Stimulated activated naive CD8-positive, alpha-beta T cell treated with anti-CD3 and anti-CD28 coated beads, Interleukin-15, Interleukin-2, amounts not matched to agents 100 U/mL and 50 U/mL, for 24 hours (primary cell): Measurements from ENCODE around the gene CALCB.

Experiments used
- ATAC-seq: fragments of 150-1000 bp; cut with Tn5 transposase; one replicate; pipeline ENCODE4 v1.10.0; 2021
- DNase-seq: peaks from one replicate; pipeline ENCODE4 v3.0.0; 2021

CALCB gene

DNA sequence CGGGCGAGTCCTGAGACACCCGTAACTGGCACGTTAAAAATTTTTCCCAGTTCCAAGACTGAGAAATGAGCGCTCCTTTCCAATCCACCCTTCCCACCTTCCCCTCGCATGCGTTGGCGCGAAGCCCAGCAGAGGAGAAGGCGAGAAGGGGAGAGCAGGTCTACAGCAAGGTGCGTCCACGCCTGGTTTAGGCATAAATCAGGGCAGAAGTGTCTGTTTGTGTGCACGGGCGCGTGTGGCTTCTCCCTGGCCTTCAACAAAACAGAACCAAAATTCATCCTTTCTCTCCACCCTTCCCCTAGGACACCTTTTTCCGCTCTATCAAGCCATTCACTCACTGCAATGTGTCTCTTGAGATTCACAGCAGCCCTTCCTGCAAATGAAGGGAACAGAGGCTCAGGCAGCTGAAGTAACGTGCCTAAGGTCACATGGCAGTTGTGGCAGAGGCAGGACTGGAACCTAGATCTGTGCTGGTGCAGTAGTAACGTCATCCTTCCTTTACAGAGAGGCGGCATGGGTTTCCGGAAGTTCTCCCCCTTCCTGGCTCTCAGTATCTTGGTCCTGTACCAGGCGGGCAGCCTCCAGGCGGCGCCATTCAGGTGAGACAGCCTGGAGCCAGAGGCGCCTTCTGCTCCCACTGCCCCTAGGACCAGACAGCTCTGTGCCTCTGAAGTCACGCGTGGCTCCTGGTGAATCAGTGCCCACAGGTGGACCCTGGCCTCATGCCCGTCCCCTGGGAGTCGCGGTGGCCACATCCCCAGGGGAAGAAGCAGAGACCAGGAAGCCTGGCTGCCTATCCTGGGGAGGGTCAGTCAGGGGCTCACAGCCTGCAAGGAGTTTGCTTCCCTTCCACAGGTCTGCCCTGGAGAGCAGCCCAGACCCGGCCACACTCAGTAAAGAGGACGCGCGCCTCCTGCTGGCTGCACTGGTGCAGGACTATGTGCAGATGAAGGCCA, 1.1 kb downstream of the CALCB start:
- ATAC-seq (peak; percentile 92), DNase-seq (peak; percentile 92)

DNA sequence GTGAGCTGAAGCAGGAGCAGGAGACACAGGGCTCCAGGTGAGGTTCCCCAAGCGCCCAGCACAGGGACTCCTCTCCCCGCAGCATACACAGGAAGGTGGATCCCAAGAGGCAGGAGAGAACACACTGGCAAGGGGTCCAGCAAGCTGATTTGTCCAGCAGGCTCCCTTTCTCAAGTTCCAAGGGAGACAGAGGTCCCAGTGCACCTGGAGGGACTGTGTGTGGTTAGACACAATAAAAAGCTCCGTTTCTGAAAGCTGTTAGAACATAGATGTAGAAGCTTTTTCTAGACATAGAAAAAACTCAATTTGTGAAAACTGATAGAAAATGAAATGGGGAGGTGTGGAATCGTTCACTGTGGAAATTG, 1.8 kb downstream of the CALCB start:
- DNase-seq: no peak

GRCh38 chr11:15091175-15091574, 17.8 kb downstream of the CALCB start:
- ATAC-seq (no peak), DNase-seq (no peak)

More for the DNA sequence above, 1.8 kb downstream of the CALCB start:
- ATAC-seq: no peak

DNA sequence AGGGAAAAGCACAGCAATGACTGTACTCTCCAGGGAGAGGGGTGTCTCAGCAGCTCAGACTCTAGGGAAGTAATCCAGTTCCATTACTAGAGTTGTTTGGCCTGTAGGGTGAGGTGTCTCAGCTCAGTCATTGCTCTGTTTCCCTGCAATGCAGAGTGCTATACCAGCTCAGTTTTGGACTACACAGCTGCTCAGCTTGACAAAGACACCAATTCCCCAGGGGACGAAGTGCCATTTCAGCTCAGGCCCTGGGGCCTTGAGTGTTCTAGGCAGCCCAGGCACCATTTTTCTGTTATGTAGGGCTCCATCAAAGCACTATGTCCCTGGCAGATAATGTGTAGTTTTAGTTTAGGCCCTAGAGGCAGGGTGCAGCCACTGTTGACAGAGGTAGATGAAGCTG, 18.2 kb downstream of the CALCB start:
- no peak for DNase-seq
- ATAC-seq: no peak

- ATAC-seq (no peak), DNase-seq (no peak)
Observed at GRCh38 chr11:15093432-15093831, 20.0 kb downstream of the CALCB start.

DNA sequence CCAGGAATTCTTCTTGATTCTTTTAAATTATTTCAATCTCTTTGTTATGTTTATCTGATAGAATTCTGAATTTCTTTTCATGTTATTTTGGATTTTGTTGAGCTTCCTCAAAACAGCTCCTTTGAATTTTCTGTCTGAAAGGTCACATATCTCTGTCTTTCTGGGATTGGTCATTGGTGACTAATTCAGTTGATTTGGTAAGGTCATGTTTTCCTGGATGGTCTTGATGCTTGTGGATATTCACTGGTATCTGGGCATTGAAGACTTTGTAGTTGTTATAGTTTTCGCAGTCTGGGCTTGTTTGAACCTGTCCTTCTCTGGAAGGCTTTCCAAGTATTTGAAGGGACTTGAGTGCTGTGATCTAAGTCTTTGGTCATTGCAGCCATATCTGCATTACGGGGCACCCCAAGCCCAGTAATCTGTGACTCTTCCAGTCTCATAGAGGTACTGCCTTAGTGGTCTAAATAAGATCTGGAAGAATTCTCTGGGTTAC, 22.4 kb downstream of the CALCB start:
- DNase-seq (no peak), ATAC-seq (no peak)

GRCh38 chr11:15097411-15097810, 24.0 kb downstream of the CALCB start:
- ATAC-seq: no peak
- no peak for DNase-seq

GRCh38 chr11:15099267-15099666, 25.9 kb downstream of the CALCB start:
- DNase-seq (no peak), ATAC-seq (no peak)

DNA sequence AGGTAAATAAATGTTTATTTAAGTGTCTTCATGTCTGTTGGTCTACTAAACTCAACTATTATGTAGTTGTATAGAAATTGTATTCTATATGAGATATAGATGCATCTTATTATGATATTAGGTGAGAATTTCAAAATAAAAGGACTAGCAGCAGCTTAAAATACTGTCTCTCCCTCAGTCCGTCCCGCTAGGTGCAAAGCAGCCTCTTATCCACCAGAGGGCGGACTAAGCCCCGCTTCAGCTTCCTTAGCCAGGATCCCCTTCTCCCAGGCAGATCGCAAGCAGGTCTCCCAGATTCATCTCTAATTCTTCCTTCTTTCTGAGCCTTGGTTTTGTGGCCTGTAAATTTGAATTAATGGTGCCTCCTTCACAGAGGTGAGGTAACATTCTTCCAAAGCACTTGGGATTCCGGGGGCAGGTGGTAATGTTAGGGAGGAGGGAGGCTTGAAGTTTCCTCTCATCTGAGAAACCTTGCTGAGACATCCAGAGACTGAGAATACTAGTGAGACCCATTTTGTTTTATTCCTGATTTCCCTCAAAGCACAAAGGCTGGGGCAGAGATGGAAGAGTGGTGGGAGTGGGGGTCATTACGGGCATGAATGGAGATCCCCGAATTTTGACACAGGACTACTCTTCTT, 27.8 kb downstream of the CALCB start:
- peak; percentile 71 for ATAC-seq
- DNase-seq: peak; percentile 60

DNA sequence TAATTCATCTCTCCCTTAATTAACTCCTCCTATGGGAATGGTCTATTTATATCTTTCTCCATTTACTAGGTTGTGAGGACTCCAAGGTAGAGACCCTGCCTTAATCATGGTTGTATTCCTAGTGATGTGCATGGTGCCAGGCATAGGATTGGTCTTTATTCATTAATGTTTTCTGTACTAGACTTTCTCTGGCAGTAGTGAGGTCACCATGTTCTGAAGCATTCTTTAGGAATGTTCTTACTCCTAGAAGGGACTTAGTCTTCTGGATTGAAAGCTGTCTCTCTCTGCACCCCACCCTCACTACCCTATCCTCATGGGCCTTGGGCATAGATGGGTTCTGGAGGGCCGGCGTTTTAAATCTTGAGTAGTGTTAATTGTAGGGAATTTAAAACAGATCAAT, 30.8 kb downstream of the CALCB start:
- no peak for DNase-seq
- ATAC-seq: no peak

DNA sequence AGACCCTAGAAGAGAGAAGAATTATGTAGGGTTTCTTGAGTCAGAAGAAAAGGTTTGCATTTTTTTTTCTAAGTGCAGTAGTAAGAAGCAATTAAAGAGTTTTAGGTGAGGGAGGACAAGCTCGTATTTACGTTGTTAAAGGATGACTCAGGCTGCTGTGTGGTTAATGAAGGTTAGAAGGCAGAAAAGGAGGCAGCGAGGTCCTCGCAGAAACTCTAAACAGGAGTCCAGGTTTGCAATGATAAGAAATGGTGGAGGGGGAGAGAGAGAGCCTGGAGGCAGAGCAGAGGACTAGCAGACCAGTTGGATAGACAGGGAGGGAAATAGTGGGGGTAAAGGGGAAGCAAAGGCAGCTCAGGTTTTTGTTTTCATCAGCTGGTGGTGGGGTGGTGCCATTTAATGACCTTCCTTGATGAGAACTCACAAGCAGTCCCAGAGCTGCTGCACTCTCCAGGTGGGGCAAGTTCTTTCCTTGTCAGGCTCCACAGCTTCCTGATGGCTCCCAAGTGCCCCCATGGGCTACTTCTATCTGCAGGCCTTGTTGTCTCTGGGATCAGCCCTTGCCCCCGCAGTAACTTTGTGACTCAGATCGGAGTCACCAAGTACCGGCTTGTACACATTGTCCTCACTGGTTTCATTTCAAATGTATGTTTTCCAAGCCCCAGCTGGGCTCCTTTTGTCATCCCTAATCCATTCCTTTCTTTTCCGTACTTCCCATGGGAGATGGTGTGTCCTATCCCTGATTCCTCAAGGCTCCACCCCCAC, 33.0 kb downstream of the CALCB start:
- DNase-seq (no peak), ATAC-seq (no peak)

GRCh38 chr11:15107730-15108515, 34.5 kb downstream of the CALCB start:
- ATAC-seq (no peak), DNase-seq (no peak)

- DNase-seq: no peak
- ATAC-seq: no peak
Observed at GRCh38 chr11:15108592-15109130, 35.3 kb downstream of the CALCB start.

DNA sequence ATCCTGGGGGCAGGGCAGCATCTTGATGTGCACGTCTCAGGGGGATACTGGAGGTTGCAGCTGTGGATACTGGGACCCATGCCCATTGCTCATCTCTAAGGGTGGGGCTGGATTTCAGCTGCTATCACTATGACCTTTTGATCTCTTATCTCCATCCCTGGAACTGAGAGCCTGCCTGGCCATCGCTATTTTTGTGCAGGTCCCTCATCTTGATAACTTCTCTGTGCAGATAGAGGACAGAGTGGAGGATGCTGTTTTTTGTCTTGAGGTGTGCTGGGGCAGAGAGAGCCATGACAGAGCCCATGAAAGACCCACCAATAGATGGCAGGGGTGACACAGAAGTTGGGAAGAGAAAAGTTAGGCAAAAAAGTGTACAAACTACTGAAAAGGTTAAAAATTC, 36.2 kb downstream of the CALCB start:
- ATAC-seq (no peak), DNase-seq (no peak)

GRCh38 chr11:15111215-15111614, 37.8 kb downstream of the CALCB start:
- no peak for ATAC-seq
- DNase-seq: no peak

DNA sequence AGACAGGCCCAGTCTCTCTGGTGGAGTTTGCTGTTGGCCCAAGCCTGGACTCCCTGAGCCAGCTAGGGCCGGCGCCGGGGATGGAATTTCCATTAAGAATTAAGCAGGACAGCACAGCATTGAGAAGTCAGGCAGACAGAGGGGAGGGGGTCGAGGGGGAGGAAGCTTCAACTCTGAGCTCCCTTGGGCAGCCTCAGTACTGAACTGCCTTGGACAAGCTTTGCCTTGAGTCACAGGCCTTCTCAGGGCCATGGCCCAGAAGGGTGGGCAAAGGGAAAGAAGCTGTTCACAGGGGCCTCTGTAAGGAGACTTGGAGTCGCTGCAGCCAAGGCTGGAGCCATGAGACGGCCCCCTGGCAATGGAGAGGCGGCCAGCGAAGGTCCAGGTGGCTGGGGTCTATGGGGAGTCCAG, 38.7 kb downstream of the CALCB start:
- no peak for DNase-seq
- no peak for ATAC-seq

DNA sequence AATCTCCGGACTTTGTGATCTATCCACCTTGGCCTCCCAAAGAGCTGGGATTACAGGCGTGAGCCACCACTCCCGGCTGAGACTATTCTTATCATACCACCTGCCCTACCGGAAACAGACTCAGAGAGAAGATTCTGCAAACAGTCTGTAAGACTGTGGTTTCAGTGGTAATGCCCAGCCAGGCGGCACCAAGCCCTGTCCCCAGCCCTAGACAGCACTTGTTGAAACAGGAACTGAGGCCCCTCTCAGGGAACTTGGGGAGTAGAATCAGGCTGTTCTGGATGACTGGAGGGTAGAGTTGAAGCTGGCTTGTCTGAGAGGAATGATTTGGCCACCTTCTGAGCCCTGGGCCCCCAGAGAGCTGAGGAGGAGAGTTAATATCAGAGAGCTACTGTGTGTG, 40.0 kb downstream of the CALCB start:
- DNase-seq: no peak

DNA sequence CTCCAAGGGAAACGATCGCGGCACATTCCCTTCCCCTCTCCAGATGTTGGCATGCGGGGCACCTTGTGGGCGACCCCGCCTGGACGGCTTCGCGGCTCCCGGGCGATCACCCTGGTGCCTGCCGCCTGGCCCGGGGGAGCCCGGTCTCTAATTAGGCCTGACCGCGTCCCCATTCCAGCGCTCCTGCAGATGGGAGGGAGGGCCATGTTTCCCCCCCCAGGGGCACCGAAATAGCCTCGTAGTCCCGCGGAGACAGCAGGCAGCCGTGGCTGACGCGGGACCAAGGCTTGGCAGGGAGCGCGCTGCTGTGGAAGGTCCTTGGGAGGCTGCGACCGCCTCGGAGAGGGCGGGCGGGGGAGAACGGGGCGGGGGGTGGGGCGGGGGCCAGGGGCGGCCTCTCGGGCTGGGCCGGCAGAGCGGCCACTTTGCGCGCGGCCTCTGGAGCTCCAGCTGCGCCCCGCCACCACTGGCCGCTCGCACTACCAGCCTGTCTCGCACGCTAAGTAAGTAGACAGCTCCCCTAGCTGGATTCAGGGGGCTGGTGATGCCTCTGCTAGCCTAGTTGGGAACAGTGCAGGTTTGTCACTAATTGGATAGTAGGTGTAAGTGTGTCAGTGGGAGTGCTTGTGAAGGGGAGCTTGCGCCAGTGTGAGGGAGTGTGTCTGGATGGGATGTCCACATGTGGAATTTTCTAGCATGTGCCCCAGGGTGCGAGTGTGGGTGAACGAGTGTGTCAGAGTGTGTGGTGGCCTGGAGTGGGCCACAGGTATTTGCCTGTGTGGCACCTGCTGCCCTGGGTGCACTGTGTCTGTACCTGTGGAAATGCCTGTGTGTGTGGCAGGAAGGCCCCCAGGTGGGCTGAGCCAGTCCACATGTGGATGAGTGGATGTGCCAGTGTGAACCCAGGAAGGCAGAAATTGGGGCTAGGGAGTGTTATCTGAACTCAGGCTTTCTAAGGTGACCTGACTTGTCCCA, 41.4 kb downstream of the CALCB start, which contains the start of gene INSC:
Gene INSC (plus strand): TSS at position 423 of the 975 bp plus-strand sequence. CDS start 34,252 bp downstream, outside the sequence.
- ATAC-seq (no peak), DNase-seq (no peak)

More for the DNA sequence above, 40.0 kb downstream of the CALCB start:
- peak; percentile 53 for ATAC-seq

GRCh38 chr11:15115686-15116085, 42.3 kb downstream of the CALCB start:
- ATAC-seq: no peak
- DNase-seq: no peak

- no peak for ATAC-seq
- DNase-seq: no peak
Observed at GRCh38 chr11:15117751-15118150, 44.4 kb downstream of the CALCB start.
